Activated naive CD8-positive, alpha-beta T cell treated with anti-CD3 and anti-CD28 coated beads, Interleukin-2, amount 10 ng/mL, durations not matched to agents 7 days and 5 days (primary cell): ENCODE data around the gene YARS2. TPM values are rescaled to one million over a fixed set of nuclear protein-coding genes. Genes with fewer than 3 reads are reported as not detected.
A peak's percentile ranks its signal among the peaks of the same experiment; 100 is the strongest.

Experiments
- ATAC-seq: fragments of 150-1000 bp; cut with Tn5 transposase; one replicate; pipeline ENCODE4 v1.10.0; 2021; ENCODE audit warnings: low read depth, moderate library complexity
- POLR2A ChIA-PET: fragments of 350-600 bp; sonication (Branson Sonifier 250); formaldehyde crosslinking; loops from one replicate; lab custom pipeline; 2021; ENCODE audit warnings: antibody characterized with exemption; lab: Charles Lee
- DNase-seq: peaks from one replicate; pipeline ENCODE4 v3.0.0; 2021
- H3K27ac Mint-ChIP-seq: one replicate; pipeline ENCODE4 v1.8.0; 2022; ENCODE audit warnings: mild to moderate bottlenecking, mixed read lengths
- H3K27me3 Mint-ChIP-seq: one replicate; pipeline ENCODE4 v1.8.0; 2022; ENCODE audit warnings: mild to moderate bottlenecking, moderate library complexity, mixed read lengths
- H3K36me3 Mint-ChIP-seq: one replicate; pipeline ENCODE4 v1.8.0; 2021; ENCODE audit warnings: mild to moderate bottlenecking, mixed read lengths
- H3K4me1 Mint-ChIP-seq: one replicate; pipeline ENCODE4 v1.8.0; 2021; ENCODE audit warnings: mixed read lengths
- H3K4me3 Mint-ChIP-seq: one replicate; pipeline ENCODE4 v1.8.0; 2022; ENCODE audit warnings: mild to moderate bottlenecking, moderate library complexity, mixed read lengths
- H3K9me3 Mint-ChIP-seq: one replicate; pipeline ENCODE4 v1.8.0; 2021; ENCODE audit warnings: mixed read lengths
- total RNA-seq, 2 experiments: library from RNA; stranded (reverse); gene quantifications; one replicate each; pipeline ENCODE4 v1.2.3, GENCODE V29; 2021

The YARS2 gene
- total RNA-seq, 2 experiments from 2014 or later, result 15.9 to 21.2 TPM

DNA sequence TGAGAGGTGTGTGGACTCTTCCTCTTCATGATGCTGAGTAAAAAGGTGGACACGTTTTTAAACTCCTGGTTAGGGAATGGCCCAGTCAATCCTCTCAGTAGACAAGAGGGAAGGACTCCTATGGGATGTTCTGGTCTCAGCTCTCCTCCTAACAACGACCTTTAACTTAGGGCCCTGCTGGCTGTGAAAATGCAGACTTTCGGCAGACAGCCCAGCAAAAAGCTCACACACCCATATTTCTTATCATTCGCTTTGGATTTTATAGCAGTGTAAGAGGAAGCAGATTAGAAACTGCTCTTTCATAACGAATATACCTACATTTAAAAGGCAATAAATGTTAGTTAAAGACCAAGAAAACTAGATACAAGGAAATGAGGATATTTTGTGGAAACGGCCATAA, 18.0 kb upstream of the YARS2 start:
- no peaks in the 10 kb centered on the region for H3K36me3 Mint-ChIP-seq
- DNase-seq, result no peak
- H3K27ac Mint-ChIP-seq, result no peak overlapping the region
- no peaks in the 10 kb centered on the region for H3K9me3 Mint-ChIP-seq
- POLR2A ChIA-PET, result no interaction called here
- no peak for ATAC-seq
- H3K27me3 Mint-ChIP-seq, result peaks cover 9% of the 10 kb centered on the region
- no peaks in the 10 kb centered on the region for H3K4me1 Mint-ChIP-seq
- H3K4me3 Mint-ChIP-seq, result no peak overlapping the region

DNA sequence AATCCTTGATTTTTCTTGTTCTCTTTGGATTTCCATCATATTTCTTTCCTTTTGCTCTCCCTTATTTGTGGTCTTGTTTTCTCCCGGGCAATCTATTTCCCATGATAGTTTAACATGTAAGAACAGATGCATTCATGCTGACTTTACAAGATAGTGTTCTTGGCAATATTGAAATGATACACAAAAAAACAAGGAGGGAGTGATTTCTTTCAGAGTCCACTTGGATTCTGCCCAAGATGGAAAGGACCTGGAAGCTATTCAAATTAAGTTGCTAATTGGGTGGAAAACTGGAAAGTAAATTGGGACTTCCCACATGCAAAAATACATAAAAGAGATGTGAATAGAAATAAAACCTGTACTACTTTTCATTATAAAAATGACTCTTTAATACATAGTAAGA, 14.4 kb upstream of the YARS2 start:
- ATAC-seq (no peak), DNase-seq (no peak)
- Mint-ChIP-seq H3K9me3 (no peaks in the 10 kb centered on the region), H3K4me3 (no peak overlapping the region), H3K4me1 (no peaks in the 10 kb centered on the region), H3K27me3 (peaks cover 13% of the 10 kb centered on the region), H3K36me3 (no peaks in the 10 kb centered on the region), H3K27ac (no peak overlapping the region)
- POLR2A ChIA-PET, result no interaction called here

DNA sequence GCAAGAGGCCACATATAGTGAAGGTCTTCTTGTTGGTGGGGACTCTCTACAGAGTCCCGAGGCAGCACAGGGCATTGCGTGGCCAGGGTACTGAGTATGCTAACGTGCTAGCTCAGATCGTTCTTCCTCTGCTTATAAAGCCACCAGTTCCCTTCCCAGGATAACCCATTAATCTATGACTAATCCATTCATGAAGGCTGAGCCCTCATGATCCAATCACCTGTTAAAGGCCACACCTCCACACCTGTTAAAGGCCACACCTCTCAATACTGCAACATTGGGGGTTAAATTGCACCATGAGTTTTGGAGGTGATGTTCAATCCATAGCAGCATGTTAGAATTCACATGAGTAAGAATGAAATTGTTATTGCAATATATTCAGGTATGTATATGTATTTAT, 12.8 kb upstream of the YARS2 start:
- ATAC-seq (no peak), DNase-seq (no peak)
- Mint-ChIP-seq H3K27me3 (peaks cover 10% of the 10 kb centered on the region), H3K9me3 (no peaks in the 10 kb centered on the region), H3K4me1 (no peaks in the 10 kb centered on the region), H3K4me3 (no peak overlapping the region), H3K27ac (no peak overlapping the region), H3K36me3 (no peaks in the 10 kb centered on the region)
- POLR2A ChIA-PET, result no interaction called here

DNA sequence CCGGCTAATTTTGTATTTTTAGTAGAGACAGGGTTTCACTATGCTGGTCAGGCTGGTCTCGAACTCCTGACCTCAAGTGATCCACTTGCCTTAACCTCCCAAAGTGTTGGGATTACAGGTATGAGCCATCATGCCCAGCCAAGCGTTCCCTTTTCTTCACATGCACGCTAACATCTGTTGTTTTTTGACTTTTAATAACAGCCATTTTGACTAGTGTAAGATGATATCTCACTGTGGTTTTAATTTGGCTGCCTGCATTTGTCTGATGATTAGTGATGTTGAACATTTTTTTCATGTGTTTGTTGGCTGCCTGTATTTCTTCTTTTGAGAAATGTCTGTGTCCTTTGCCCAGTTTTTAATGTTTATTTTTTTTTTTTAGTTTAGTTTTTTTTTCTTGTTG, 10.2 kb upstream of the YARS2 start:
- DNase-seq (no peak), ATAC-seq (no peak)
- peaks cover 9% of the 10 kb centered on the region for H3K27me3 Mint-ChIP-seq
- H3K4me3 Mint-ChIP-seq, result no peak overlapping the region
- no peaks in the 10 kb centered on the region for H3K9me3 Mint-ChIP-seq
- H3K4me1 Mint-ChIP-seq, result no peaks in the 10 kb centered on the region
- POLR2A ChIA-PET, result no interaction called here
- H3K27ac Mint-ChIP-seq, result no peak overlapping the region
- H3K36me3 Mint-ChIP-seq, result no peaks in the 10 kb centered on the region

DNA sequence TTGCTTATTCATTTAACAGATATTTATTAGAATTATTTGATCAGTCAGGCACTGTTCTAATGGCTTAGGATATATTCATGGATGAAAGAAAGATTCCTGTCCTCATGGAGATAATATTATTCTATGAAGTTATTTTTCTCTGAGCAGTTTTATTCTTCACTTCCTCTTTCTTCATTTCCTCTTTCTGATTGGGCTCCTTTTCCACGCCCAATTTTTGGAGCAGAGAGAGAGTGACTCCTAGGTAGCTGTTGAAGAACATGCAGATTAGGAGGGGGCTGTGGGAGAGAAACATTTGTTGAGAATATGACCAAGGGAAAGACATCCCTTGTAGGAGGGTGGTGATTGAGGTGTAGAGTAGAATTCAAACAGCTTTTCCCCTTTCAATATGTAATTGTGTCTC, 6.0 kb upstream of the YARS2 start:
- POLR2A ChIA-PET, result no interaction called here
- DNase-seq (no peak), ATAC-seq (no peak)
- Mint-ChIP-seq H3K9me3 (no peaks in the 10 kb centered on the region), H3K4me1 (no peaks in the 10 kb centered on the region), H3K27ac (no peak overlapping the region), H3K36me3 (no peaks in the 10 kb centered on the region), H3K4me3 (no peak overlapping the region), H3K27me3 (peaks cover 9% of the 10 kb centered on the region)

DNA sequence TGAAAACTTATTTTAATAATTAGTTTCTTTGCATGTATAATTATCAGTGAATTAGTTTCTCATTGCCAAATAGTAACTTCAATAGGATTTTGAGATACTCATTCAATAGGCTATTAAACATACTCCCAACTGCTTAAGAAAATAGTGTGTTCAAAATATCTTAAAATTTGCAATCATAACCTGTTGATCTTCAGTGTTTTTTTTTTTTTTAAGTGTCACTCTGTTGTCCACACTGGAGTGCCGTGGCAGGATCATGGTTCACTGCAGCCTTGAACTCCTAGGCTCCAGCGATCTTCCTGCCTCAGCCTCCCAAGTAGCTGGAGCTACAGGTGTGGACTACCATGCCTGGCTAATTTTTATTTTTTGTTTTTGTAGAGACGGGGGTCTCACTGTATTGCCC, 1.5 kb upstream of the YARS2 start:
- peaks cover 8% of the 10 kb centered on the region for H3K36me3 Mint-ChIP-seq

DNA sequence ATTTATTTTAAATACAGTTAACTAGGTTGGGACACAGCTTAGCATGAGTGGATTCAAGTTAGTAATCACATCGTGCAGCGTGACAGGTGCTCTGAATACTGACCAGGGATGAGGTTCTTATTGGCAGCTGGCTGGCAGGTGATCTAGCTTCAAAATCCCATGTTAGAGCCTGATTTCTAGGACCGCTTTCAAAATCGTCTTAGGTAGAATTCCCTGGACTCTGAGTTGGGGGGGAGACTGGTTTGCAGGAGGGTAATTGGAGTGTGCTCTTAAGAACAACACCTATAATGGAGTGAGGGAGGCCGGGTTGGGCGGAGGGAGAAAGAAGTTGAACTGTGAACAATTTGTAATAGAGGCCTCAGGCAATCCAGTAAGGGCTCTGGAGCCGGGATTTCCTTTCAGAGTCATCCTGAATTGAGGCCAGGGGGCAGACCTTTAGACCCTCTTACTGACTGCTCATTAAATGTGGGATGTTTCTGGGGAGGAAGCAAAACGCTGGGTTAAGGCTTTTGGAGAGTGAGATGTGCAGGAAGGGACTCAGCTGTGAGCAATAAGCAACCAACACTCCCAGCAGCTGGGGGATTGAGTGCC, 874 bp upstream of the YARS2 start:
- Mint-ChIP-seq H3K36me3 (peaks cover 8% of the 10 kb centered on the region), H3K27me3 (peaks cover 5% of the 10 kb centered on the region), H3K27ac (peak overlapping the region; percentile 75), H3K4me3 (peak overlapping the region; percentile 84), H3K4me1 (peaks cover 20% of the 10 kb centered on the region), H3K9me3 (no peaks in the 10 kb centered on the region)
- ATAC-seq (no peak), DNase-seq (no peak)
- POLR2A ChIA-PET, result interaction anchor here (0.6 to 1.9 kb wide), 4 partner anchors 1257 to 1430 kb away, joined by 3 to 23 read pairs (median 3); partner anchors contain the start of genes ALG10 and SINHCAF

More for the DNA sequence above, 1.5 kb upstream of the YARS2 start:
- no peak overlapping the region for H3K27ac Mint-ChIP-seq
- H3K4me3 Mint-ChIP-seq, result no peak overlapping the region
- H3K9me3 Mint-ChIP-seq, result no peaks in the 10 kb centered on the region
- peaks cover 5% of the 10 kb centered on the region for H3K27me3 Mint-ChIP-seq
- ATAC-seq, result no peak
- DNase-seq, result no peak
- H3K4me1 Mint-ChIP-seq, result peaks cover 20% of the 10 kb centered on the region
- POLR2A ChIA-PET, result interaction anchor here (0.7 kb wide), 1 partner anchor 1265 kb away, joined by 3 read pairs; the partner anchor contains the start of gene ALG10

DNA sequence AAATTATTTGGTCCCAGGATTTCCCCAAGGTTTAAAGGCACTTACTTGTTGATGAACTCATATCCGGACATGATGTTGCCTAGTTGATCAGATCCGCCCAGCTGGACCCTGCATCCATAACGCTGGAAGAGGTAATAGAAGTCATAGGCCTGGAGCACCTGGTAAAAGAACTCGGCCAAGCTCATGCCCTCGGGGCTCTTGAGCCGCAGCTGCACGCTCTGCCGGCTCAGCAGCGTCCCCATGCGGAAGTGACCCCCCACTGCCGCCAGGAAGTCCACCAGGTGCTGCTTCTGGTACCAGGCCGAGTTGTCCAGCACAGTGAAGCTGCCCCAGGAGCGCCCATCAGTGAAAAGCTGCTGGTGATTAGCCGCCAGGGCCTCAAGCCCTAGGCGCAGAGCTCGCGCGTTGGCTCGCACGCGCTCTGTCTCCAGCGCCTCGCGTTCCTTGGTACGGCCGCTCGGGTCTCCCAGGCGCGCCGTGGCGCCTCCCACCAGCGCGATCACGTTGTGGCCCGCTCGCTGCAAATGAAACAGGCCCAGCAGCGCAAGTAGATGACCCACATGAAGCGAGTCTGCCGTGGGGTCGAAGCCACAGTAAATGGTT, 545 bp downstream of the YARS2 start:
- H3K36me3 Mint-ChIP-seq, result peaks cover 17% of the 10 kb centered on the region
- H3K27ac Mint-ChIP-seq, result peak overlapping the region; percentile 75
- no peaks in the 10 kb centered on the region for H3K9me3 Mint-ChIP-seq
- peaks cover 2% of the 10 kb centered on the region for H3K27me3 Mint-ChIP-seq
- peak; percentile 76 for ATAC-seq
- H3K4me1 Mint-ChIP-seq, result peaks cover 21% of the 10 kb centered on the region
- DNase-seq, result peak; percentile 83
- POLR2A ChIA-PET, result interaction anchor here (0.9 to 2.0 kb wide), 7 partner anchors 21 to 1429 kb away, joined by 3 to 23 read pairs (median 4); partner anchors contain the start of genes ALG10, DNM1L and SINHCAF
- peak overlapping the region; percentile 84 for H3K4me3 Mint-ChIP-seq

DNA sequence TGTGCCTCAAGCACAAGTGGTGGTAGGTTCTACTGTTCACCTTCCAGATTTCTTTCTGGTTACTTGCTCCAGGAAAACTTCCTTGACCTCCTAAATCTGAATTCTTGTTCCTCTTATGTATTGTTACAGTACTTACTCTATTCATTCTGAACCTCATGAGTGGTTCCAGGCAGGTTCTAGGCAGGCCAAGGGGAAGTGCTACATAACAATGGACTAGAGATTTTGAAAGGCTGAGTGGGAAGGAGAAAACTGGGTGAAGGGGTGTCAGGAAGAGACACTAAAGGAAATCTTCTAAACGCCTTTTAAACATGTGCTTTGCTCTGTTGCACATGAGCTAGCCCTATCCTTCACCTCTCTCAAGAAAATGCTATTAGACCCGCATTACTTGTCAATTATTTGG, 1.6 kb downstream of the YARS2 start:
- peak overlapping the region; percentile 41 for H3K27ac Mint-ChIP-seq
- POLR2A ChIA-PET, result interaction anchor here (0.7 to 2.0 kb wide), 5 partner anchors 10 to 1101 kb away, joined by 3 to 14 read pairs (median 3); partner anchors contain the start of gene DNM1L
- H3K9me3 Mint-ChIP-seq, result no peaks in the 10 kb centered on the region
- DNase-seq (no peak), ATAC-seq (no peak)
- H3K4me1 Mint-ChIP-seq, result peaks cover 21% of the 10 kb centered on the region
- H3K4me3 Mint-ChIP-seq, result peak overlapping the region; percentile 84
- H3K27me3 Mint-ChIP-seq, result no peaks in the 10 kb centered on the region
- peaks cover 18% of the 10 kb centered on the region for H3K36me3 Mint-ChIP-seq

DNA sequence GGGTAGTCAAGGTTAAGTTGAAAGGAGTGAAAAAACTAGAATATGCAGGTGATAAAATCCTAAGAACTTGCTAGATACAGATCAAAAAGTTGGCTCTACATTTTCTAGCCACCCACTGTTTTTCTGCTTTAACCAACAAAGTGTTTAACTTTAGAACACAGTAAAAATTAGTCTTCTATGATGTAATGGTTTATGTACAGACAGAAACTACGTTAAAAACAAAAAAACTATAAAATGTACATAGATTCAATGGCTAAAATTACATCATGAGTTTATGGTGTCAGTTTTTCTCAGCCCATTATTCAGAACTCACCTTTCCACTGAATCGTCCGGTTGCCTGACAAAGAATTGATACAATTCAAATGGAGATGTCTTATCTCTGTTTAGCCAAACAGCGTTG, 2.1 kb downstream of the YARS2 start:
- POLR2A ChIA-PET, result no interaction called here
- Mint-ChIP-seq H3K4me3 (peak overlapping the region; percentile 84), H3K4me1 (peaks cover 21% of the 10 kb centered on the region), H3K36me3 (peaks cover 19% of the 10 kb centered on the region), H3K27ac (peak overlapping the region; percentile 41), H3K27me3 (no peaks in the 10 kb centered on the region), H3K9me3 (no peaks in the 10 kb centered on the region)
- no peak for ATAC-seq
- no peak for DNase-seq

DNA sequence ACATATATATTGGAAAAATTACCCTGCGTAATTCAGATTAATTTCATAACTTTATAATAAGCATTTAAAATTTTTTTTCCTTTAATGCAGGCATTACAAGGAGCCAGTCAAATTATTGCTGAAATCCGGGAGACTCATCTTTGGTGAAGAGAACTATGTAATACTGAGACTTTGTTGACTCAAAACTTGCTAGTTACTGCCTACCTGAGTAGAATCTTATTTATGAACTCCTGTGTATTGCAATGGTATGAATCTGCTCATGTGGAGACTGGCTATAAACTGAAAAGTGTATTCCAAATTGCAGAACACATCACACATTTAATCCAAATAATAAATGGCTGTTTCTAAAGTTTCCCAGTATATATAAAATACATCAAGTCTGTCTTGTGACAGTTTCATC, 12.4 kb downstream of the YARS2 start:
- Mint-ChIP-seq H3K27me3 (no peaks in the 10 kb centered on the region), H3K36me3 (peaks cover 29% of the 10 kb centered on the region), H3K9me3 (no peaks in the 10 kb centered on the region), H3K27ac (no peak overlapping the region), H3K4me1 (peaks cover 2% of the 10 kb centered on the region), H3K4me3 (no peak overlapping the region)
- DNase-seq (no peak), ATAC-seq (no peak)
- POLR2A ChIA-PET, result no interaction called here

DNA sequence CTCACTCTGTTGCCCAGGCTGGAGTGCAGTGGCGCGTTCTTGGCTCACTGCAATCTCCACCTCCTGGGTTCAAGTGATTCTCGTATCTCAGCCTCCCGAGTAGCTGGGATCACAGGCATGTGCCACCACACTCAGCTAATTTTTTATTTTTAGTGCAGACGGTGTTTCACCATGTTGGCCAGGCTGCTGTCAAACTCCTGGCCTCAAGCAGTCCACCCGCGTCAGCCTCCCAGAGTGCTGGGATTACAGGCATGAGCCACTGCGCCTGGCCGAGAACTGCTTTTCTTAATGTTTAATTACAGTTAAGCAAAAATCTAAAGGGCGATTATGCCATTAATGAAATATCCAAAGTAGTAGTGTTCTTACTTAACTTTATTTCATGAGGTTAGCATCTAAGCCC, 13.6 kb downstream of the YARS2 start:
- DNase-seq (no peak), ATAC-seq (no peak)
- peaks cover 25% of the 10 kb centered on the region for H3K36me3 Mint-ChIP-seq
- H3K9me3 Mint-ChIP-seq, result no peaks in the 10 kb centered on the region
- H3K4me3 Mint-ChIP-seq, result no peak overlapping the region
- H3K4me1 Mint-ChIP-seq, result peaks cover 3% of the 10 kb centered on the region
- POLR2A ChIA-PET, result interaction anchor here (0.7 kb wide), 1 partner anchor 1089 kb away, joined by 4 read pairs; no protein-coding TSS in a partner anchor
- H3K27ac Mint-ChIP-seq, result no peak overlapping the region
- H3K27me3 Mint-ChIP-seq, result no peaks in the 10 kb centered on the region

DNA sequence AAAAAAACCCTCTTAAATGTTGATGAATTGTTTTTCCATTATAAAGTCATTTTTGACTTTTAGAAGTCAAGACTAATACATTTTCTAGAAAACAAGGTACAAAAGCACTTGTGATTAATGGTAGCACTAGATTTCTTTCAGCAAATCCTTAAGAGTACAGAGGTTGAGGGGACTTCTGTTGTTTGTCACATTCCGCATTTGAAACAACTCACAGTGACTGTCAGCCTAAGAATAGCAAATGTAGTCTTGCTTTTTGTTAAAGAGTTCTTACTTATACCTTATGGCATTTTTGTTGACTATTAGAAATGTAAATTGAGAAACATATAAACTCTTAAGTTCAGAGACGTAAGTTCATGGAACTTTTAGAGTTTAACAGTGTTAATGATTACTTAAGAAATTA, 16.4 kb downstream of the YARS2 start:
- H3K4me1 Mint-ChIP-seq, result peaks cover 3% of the 10 kb centered on the region
- no peak for DNase-seq
- peaks cover 22% of the 10 kb centered on the region for H3K36me3 Mint-ChIP-seq
- no peak for ATAC-seq
- H3K27me3 Mint-ChIP-seq, result no peaks in the 10 kb centered on the region
- POLR2A ChIA-PET, result no interaction called here
- no peak overlapping the region for H3K27ac Mint-ChIP-seq
- no peaks in the 10 kb centered on the region for H3K9me3 Mint-ChIP-seq
- H3K4me3 Mint-ChIP-seq, result no peak overlapping the region

DNA sequence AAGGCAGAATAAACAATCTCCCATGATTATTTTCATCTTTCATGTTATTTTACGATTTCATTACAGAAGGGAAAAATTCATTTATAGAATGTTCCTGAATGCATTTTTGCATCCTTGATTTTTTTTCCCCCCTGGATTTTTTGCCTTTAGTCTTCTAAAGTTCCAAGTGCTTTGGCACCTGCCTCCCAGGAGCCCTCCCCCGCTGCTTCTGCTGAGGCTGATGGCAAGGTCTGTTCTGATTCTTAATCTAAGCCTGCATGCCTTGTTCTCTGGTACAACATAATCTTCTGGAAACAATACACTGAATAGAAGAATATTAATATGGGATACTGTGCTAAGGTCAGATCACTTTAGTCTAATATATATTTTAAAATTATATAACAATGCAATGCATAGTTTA, 18.0 kb downstream of the YARS2 start:
- H3K36me3 Mint-ChIP-seq, result peaks cover 14% of the 10 kb centered on the region
- H3K27me3 Mint-ChIP-seq, result no peaks in the 10 kb centered on the region
- H3K4me3 Mint-ChIP-seq, result no peak overlapping the region
- no peaks in the 10 kb centered on the region for H3K9me3 Mint-ChIP-seq
- no peak for ATAC-seq
- POLR2A ChIA-PET, result no interaction called here
- no peak for DNase-seq
- peaks cover 3% of the 10 kb centered on the region for H3K4me1 Mint-ChIP-seq
- no peak overlapping the region for H3K27ac Mint-ChIP-seq
